Measurements from ENCODE around the gene SCN4A. TPM values are rescaled to one million over a fixed set of nuclear protein-coding genes. Genes with fewer than 3 reads are reported as not detected.
A peak's percentile ranks its signal among the peaks of the same experiment; 100 is the strongest.

SCN4A gene
- total and polyA plus RNA-seq, 2 of the 13 experiments (the other 11 are each of a cell fraction or from before 2014, with no cell fraction given), result 0.02 to 0.03 TPM

- TF ChIP-seq ZNF766 (CRISPR knock-in tag; IDR thresholded peaks at IDR 0.05; ENCODE audit: borderline replicate concordance), result no peak
- no peak for TF ChIP-seq RORA (CRISPR knock-in tag; IDR thresholded peaks at IDR 0.05)
- TF ChIP-seq ZFX (CRISPR knock-in tag; IDR thresholded peaks at IDR 0.05; ENCODE audit: low read depth), result peak; percentile 82
- TF ChIP-seq, protein P1, sequence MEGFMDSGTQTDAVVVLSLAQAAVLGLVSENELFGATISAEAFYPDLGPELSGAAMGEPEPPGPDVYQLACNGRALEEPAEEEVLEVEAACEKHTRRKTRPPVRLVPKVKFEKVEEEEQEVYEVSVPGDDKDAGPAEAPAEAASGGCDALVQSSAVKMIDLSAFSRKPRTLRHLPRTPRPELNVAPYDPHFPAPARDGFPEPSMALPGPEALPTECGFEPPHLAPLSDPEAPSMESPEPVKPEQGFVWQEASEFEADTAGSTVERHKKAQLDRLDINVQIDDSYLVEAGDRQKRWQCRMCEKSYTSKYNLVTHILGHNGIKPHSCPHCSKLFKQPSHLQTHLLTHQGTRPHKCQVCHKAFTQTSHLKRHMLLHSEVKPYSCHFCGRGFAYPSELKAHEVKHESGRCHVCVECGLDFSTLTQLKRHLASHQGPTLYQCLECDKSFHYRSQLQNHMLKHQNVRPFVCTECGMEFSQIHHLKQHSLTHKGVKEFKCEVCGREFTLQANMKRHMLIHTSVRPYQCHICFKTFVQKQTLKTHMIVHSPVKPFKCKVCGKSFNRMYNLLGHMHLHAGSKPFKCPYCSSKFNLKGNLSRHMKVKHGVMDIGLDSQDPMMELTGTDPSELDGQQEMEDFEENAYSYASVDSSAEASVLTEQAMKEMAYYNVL (CRISPR knock-in tag; IDR thresholded peaks at IDR 0.05; ENCODE audit: borderline replicate concordance), result peak; percentile 30; the same call in 1 of the 2 replicates
- no peak for TF ChIP-seq MZF1 (CRISPR knock-in tag; IDR thresholded peaks at IDR 0.05; ENCODE audit: borderline replicate concordance)
- TF ChIP-seq ZNF839 (CRISPR knock-in tag; IDR thresholded peaks at IDR 0.05; ENCODE audit: borderline replicate concordance), result peak; percentile 90; the same call in 1 of the 2 replicates
- no peak; the same call in 1 of the 2 replicates for TF ChIP-seq ZNF639 (CRISPR knock-in tag; conservative IDR thresholded peaks at IDR 0.05)
- no peak for TF ChIP-seq ZFP36L1 (CRISPR knock-in tag; IDR thresholded peaks at IDR 0.05)
- no peak for TF ChIP-seq ZNF747 (CRISPR knock-in tag; IDR thresholded peaks at IDR 0.05; ENCODE audit: borderline replicate concordance)
- peak; percentile 27; the same call in 1 of the 2 replicates for TF ChIP-seq SALL1 (CRISPR knock-in tag; IDR thresholded peaks at IDR 0.05)
- TF ChIP-seq ZNF83 (CRISPR knock-in tag; IDR thresholded peaks at IDR 0.05; ENCODE audit: borderline replicate concordance), result peak; percentile 81; the same call in 1 of the 2 replicates
- TF ChIP-seq, protein P2, sequence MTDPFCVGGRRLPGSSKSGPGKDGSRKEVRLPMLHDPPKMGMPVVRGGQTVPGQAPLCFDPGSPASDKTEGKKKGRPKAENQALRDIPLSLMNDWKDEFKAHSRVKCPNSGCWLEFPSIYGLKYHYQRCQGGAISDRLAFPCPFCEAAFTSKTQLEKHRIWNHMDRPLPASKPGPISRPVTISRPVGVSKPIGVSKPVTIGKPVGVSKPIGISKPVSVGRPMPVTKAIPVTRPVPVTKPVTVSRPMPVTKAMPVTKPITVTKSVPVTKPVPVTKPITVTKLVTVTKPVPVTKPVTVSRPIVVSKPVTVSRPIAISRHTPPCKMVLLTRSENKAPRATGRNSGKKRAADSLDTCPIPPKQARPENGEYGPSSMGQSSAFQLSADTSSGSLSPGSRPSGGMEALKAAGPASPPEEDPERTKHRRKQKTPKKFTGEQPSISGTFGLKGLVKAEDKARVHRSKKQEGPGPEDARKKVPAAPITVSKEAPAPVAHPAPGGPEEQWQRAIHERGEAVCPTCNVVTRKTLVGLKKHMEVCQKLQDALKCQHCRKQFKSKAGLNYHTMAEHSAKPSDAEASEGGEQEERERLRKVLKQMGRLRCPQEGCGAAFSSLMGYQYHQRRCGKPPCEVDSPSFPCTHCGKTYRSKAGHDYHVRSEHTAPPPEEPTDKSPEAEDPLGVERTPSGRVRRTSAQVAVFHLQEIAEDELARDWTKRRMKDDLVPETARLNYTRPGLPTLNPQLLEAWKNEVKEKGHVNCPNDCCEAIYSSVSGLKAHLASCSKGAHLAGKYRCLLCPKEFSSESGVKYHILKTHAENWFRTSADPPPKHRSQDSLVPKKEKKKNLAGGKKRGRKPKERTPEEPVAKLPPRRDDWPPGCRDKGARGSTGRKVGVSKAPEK (CRISPR knock-in tag; IDR thresholded peaks at IDR 0.05; ENCODE audit: borderline replicate concordance), result no peak
- 0 out of 2 replicates have a peak, but pooled peaks have one; percentile 4 for TF ChIP-seq KDM3A (CRISPR knock-in tag; IDR thresholded peaks at IDR 0.05; ENCODE audit: low read depth)
Observed at GRCh38 chr17:64006361-64007088, 33.8 kb upstream of the SCN4A start (continued).

Measured in HepG2 (cell line).